Endothelial cell of umbilical vein (primary cell): ENCODE measurements around the gene SIGLEC8. TPM values are rescaled to one million over a fixed set of nuclear protein-coding genes. Genes with fewer than 3 reads are reported as not detected.

ENCODE experiments used
- BruUV-seq: library from RNA; stranded (reverse); fragments of 400-500 nt; replicated peaks from 2 replicates; lab custom pipeline; 2021; lab: Mats Ljungman, UMichigan
- CTCF ChIA-PET: fragments of 300-600, 350-600 bp; sonication (Branson Sonifier 250); formaldehyde crosslinking; loops from one replicate; lab custom pipeline; 2021; ENCODE audit warnings: antibody characterized with exemption, inconsistent platforms; lab: Charles Lee
- POLR2A ChIA-PET: fragments of 300-600, 350-600 bp; sonication (Branson Sonifier 250); formaldehyde crosslinking; loops from one replicate; lab custom pipeline; 2021; ENCODE audit warnings: antibody characterized with exemption, inconsistent platforms; lab: Charles Lee
- DNase-seq: peaks from one replicate; pipeline ENCODE4 v3.0.0-alpha.2; 2011; ENCODE audit warnings: low read depth, low spot score
- FAIRE-seq: peaks from 2 replicates; lab custom pipeline; 2011; peaks lifted over from hg19 to GRCh38; lab: Jason Lieb, UNC
- H2AFZ ChIP-seq: 2 replicates; pipeline ENCODE4 v1.6.0; 2012; ENCODE audit warnings: low read depth, low read length, control low read depth, inconsistent platforms
- H3K27ac ChIP-seq: 2 replicates; pipeline ENCODE4 v1.5.1; 2011; ENCODE audit warnings: low read depth, mild to moderate bottlenecking, control low read depth, low read length, moderate library complexity; ENCODE audit not compliant: insufficient read depth
- H3K27me3 ChIP-seq, 2 experiments: 2 replicates each; pipeline versions ENCODE4 v1.6.0 to v1.6.1; 2011; ENCODE audit warnings: low read length in 2 of 2, mixed read lengths in 1 of 2; ENCODE audit not compliant: control insufficient read depth in 2 of 2, insufficient read depth in 2 of 2
- H3K36me3 ChIP-seq, 2 experiments: 2 replicates in 1 of 2; 3 replicates in 1 of 2; pipeline ENCODE4 v1.5.1; 2011; ENCODE audit warnings: low read length in 2 of 2, mild to moderate bottlenecking in 1 of 2, moderate library complexity in 1 of 2; ENCODE audit not compliant: control insufficient read depth in 2 of 2, insufficient read depth in 2 of 2; ENCODE audit errors: extremely low read depth in 1 of 2
- H3K4me1 ChIP-seq: 3 replicates; pipeline ENCODE4 v1.5.1; 2011; ENCODE audit warnings: mild to moderate bottlenecking, low read length; ENCODE audit not compliant: control insufficient read depth, insufficient read depth; ENCODE audit errors: extremely low read depth
- H3K4me2 ChIP-seq: 2 replicates; pipeline ENCODE4 v1.6.1; 2011; ENCODE audit warnings: low read length, control low read depth, mixed read lengths; ENCODE audit not compliant: insufficient read depth
- H3K4me3 ChIP-seq, 3 experiments: fragments of 200-600 bp in 1 of 3; sonication (generic), shearing (Covaris generic) in 1 of 3; replicated peaks in 1 of 3; 2 replicates each; pipeline ENCODE4 v1.5.1; 2011 to 2016; ENCODE audit warnings: control low read depth in 3 of 3, low read length in 3 of 3, mild to moderate bottlenecking in 2 of 3, inconsistent platforms in 1 of 3, low read depth in 1 of 3, moderate library complexity in 1 of 3; ENCODE audit not compliant: insufficient read depth in 1 of 3
- H3K79me2 ChIP-seq: 2 replicates; pipeline ENCODE4 v1.6.0; 2012; ENCODE audit warnings: low read length, inconsistent platforms; ENCODE audit not compliant: control insufficient read depth, insufficient read depth
- H3K9ac ChIP-seq: replicated peaks from 2 replicates; pipeline ENCODE3; 2011; ENCODE audit warnings: low read length, control low read depth; ENCODE audit not compliant: insufficient read depth; ENCODE audit errors: extremely low read depth
- H3K9me1 ChIP-seq: replicated peaks from 3 replicates; pipeline ENCODE4 v1.6.0; 2011; ENCODE audit warnings: mild to moderate bottlenecking, low read length; ENCODE audit not compliant: control insufficient read depth, insufficient read depth; ENCODE audit errors: extremely low read depth
- H3K9me3 ChIP-seq: replicated peaks from 2 replicates; pipeline ENCODE4 v1.5.1; 2012; ENCODE audit warnings: low read length, inconsistent platforms; ENCODE audit not compliant: control insufficient read depth, insufficient read depth
- H4K20me1 ChIP-seq: replicated peaks from 2 replicates; pipeline ENCODE3; 2011; ENCODE audit warnings: mild to moderate bottlenecking, low read length; ENCODE audit not compliant: control insufficient read depth, insufficient read depth; ENCODE audit errors: extremely low read depth
- CTCF ChIP-seq, 2 donors: IDR thresholded peaks; 1 replicate in 1 of 2; 2 replicates in 1 of 2; pipeline ENCODE4 v1.5.1; 2011; ENCODE audit warnings: low read length in 2 of 2, mild to moderate bottlenecking in 2 of 2, moderate library complexity in 2 of 2, control low read depth in 1 of 2, inconsistent platforms in 1 of 2, low read depth in 1 of 2; ENCODE audit not compliant: insufficient read depth in 1 of 2; ENCODE audit errors: extremely low read depth in 1 of 2
- GATA2 ChIP-seq: IDR thresholded peaks from 2 replicates; pipeline ENCODE4 v1.7.0; 2011; ENCODE audit warnings: low read depth, mild to moderate bottlenecking, moderate library complexity, mixed read lengths, low read length; ENCODE audit not compliant: insufficient read length, insufficient read depth
- MYC ChIP-seq: IDR thresholded peaks from one replicate; pipeline ENCODE4 v1.6.1; 2011; ENCODE audit warnings: mild to moderate bottlenecking, low read depth, low read length
- POLR2AphosphoS5 ChIP-seq: IDR thresholded peaks from 2 replicates; pipeline ENCODE4 v1.6.1; 2012; ENCODE audit warnings: low read depth, mild to moderate bottlenecking, control low read depth, low read length, moderate library complexity; ENCODE audit not compliant: insufficient read depth
- dilution Hi-C: fragments of 300-500 bp; cut with MboI; formaldehyde crosslinking; loops from one replicate; pipeline ENCODE4 v1.15.0; 2019; ENCODE audit warnings: low sequenced_read_pairs; ENCODE audit not compliant: extremely low pct_ligation_motif_present
- intact Hi-C: fragments of 100-400 bp; cut with micrococcal nuclease; formaldehyde crosslinking; loops from one replicate; pipeline ENCODE4 v1.10.0; 2022
- polyA plus RNA-seq, 4 experiments: library from polyadenylated mRNA; depleted of rRNA in 3 of 4; stranded (reverse) in 3 of 4; unstranded in 1 of 4; fragments of >200 nt; gene quantifications; 2 replicates each; pipeline versions ENCODE4 v1.2.1 to v1.2.3, GENCODE V29; 2011 to 2012; ENCODE audit warnings: missing spikeins in 1 of 4
- total RNA-seq: library from RNA; stranded (reverse); gene quantifications from 2 replicates; pipeline ENCODE4 v1.2.3, GENCODE V29; 2021

Gene SIGLEC8
- total and polyA plus RNA-seq, 2 donors (not counting 3 experiments of a cell fraction or from before 2014, with no cell fraction given): not detected

DNA sequence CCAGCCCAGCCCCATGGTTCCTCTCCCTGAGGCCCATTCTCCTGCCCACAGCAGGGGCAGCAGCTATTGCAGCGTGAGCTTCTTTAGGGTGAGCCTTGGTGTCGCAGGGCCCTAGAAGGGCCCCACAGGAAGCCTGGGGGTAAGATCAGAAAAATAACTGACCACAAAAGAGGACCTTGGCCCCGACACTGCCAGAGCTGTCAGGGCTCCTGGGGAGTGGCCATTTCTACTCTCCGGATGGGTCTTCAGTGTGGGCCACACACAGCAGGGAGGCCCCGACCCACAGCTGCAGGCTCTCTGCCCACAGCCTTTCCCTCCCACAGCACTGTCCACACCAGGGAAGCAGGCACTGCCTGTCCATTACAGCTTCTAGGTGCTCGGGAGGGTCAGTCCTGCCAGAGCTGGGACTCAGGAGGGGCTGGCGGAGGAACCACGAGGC is 3.5 kb upstream of the SIGLEC8 start:
- POLR2A ChIA-PET: no interaction called here
- H3K9me1 ChIP-seq: no peaks in the 10 kb centered on the region
- BruUV-seq: no TSS peak
- H3K27me3 ChIP-seq: no peaks in the 10 kb centered on the region
- intact Hi-C loops (no loop called here), dilution Hi-C loops (no loop called here)
- TF ChIP-seq GATA2 (no peak), MYC (no peak), CTCF (IDR thresholded peaks at IDR 0.05; ENCODE audit: extremely low read depth in 1 of 2, insufficient read depth in 1 of 2, low read depth in 1 of 2, low read length in 2 of 2) (no peak), POLR2AphosphoS5 (no peak)
- DNase-seq (no peak), FAIRE-seq (no peak)
- H4K20me1 ChIP-seq: no peaks in the 10 kb centered on the region
- no peaks in the 10 kb centered on the region for H3K4me1 ChIP-seq
- no peak overlapping the region for H3K4me3 ChIP-seq
- H2AFZ ChIP-seq: no peak overlapping the region
- H3K36me3 ChIP-seq: no peaks in the 10 kb centered on the region
- H3K9me3 ChIP-seq: no peaks in the 10 kb centered on the region
- CTCF ChIA-PET: interaction anchor here (1.1 to 1.8 kb wide), 2 partner anchors 10 to 199 kb away, joined by 3 to 6 read pairs; no protein-coding TSS in a partner anchor
- H3K27ac ChIP-seq: no peak overlapping the region
- H3K4me2 ChIP-seq: no peak overlapping the region
- no peak overlapping the region for H3K9ac ChIP-seq
- H3K79me2 ChIP-seq: no peaks in the 10 kb centered on the region
